Mucosa of descending colon (tissue), 3 donors: ENCODE results near the gene HDGFL2. TPM values are rescaled to one million over a fixed set of nuclear protein-coding genes. Genes with fewer than 3 reads are reported as not detected.

Experiments
- ATAC-seq: fragments of 200-7000 bp; cut with Tn5 transposase; one replicate; pipeline ENCODE4 v1.9.1; 2020; ENCODE audit warnings: mild to moderate bottlenecking, moderate library complexity
- DNase-seq, 3 donors: peaks; one replicate each; pipeline ENCODE4 v3.0.0-alpha.2; 2020
- H3K36me3 ChIP-seq: fragments of 200-600 bp; one replicate; pipeline ENCODE4 v1.8.0; 2021; ENCODE audit warnings: low read depth, mild to moderate bottlenecking
- H3K4me1 ChIP-seq: fragments of 200-600 bp; one replicate; pipeline ENCODE4 v1.8.0; 2021; ENCODE audit warnings: low read depth, mild to moderate bottlenecking
- H3K4me3 ChIP-seq: fragments of 200-600 bp; one replicate; pipeline ENCODE4 v1.8.0; 2021; ENCODE audit warnings: mild to moderate bottlenecking
- H3K9me3 ChIP-seq: fragments of 200-600 bp; one replicate; pipeline ENCODE4 v1.8.0; 2021; ENCODE audit warnings: mild to moderate bottlenecking
- CTCF ChIP-seq: fragments of 200-600 bp; IDR thresholded peaks from one replicate; pipeline ENCODE4 v1.8.0; 2022; ENCODE audit warnings: antibody characterized with exemption, mild to moderate bottlenecking
- intact Hi-C, 2 donors: fragments of 100-400 bp; cut with DNase I in 1 of 2; cut with micrococcal nuclease in 1 of 2; formaldehyde crosslinking; loops; one replicate each; pipeline versions ENCODE4 v1.11.0 to v1.11.1; 2022; cut with DNase I, micrococcal nuclease
- total RNA-seq, 3 donors: library from RNA; stranded (reverse); fragmentation: NEBNext Ultra II Directional in 2 of 3; extraction: Animal tissue kit (Norgen Biotek cat#: 25700) in 2 of 3; gene quantifications; one replicate each; pipeline versions ENCODE4 v1.2.1 to v1.2.4, GENCODE V29; 2021 to 2023
- donor health status: DM: no; HTN: no; CAD: no; lungs with moderate emphysema.
- donor health status: DM: no; HTN: no; CAD: no.
- donor health status: DM: no; HTN: yes; CAD: no.

The HDGFL2 gene
- total RNA-seq, 3 donors from 2014 or later = 35.6 to 49.2 (median 39.0) TPM

DNA sequence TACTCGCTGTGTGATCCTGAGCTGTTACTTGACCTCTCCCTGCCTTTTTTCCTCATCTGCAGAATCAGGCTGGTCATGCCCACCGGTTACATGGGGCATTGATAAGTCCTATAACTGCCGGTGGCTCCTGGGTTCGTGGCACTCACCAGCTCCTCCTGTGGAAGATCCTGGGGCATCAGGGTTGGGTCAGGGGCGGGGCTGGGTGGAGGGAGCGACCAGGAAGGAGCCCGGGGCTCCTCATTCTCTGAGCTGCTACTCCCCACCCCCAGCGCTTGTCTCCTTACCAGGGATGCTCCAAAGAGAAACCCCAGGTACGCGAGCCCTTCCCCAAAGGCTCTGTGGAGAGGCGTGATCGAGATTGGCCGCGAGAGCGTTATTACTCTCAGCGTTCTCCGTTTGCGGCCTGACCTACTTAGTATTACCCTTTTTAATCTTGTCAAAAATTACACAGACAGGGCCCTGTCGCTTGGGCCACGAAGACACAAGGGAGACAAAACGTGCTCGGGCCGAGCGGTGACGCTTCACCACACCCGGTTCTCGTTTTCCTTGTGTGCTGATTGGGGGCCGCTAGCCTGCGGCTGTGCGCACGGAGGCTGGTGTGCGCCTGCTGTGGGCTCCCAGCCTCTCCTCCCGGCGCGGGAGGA lies 10.7 kb downstream of the HDGFL2 start:
- no peak for ATAC-seq
- intact Hi-C loops = no loop called here
- no peaks in the 10 kb centered on the region for H3K4me1 ChIP-seq
- no peak overlapping the region for H3K4me3 ChIP-seq
- TF ChIP-seq CTCF = no peak
- H3K9me3 ChIP-seq = no peaks in the 10 kb centered on the region
- DNase-seq = no peak
- H3K36me3 ChIP-seq = no peaks in the 10 kb centered on the region

GRCh38 chr19:4483385-4483784 lies 11.3 kb downstream of the HDGFL2 start:
- no peak for TF ChIP-seq CTCF
- Histone ChIP-seq H3K4me3 (no peak overlapping the region), H3K36me3 (no peaks in the 10 kb centered on the region), H3K9me3 (no peaks in the 10 kb centered on the region), H3K4me1 (no peaks in the 10 kb centered on the region)
- intact Hi-C loops = no loop called here
- DNase-seq (no peak), ATAC-seq (no peak)

DNA sequence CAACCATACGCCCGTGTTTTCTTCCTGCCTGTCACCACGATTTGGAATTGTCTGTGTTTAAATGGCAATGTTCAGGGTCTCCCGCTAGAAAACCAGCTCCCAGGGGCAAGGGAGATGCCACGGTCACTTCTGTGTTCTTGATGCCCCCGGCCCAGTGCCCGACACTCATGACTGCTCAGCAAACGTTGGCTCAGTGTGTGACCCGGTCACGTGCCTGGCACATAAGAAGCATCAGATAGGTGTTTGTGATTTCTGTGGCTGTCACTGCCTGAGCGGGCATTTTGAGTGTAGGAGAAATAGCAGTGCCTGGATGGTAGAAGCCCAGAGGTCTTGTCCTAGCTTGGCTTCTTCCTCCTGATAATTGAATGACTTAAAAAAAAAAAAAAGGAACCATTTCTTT lies 15.5 kb downstream of the HDGFL2 start:
- Histone ChIP-seq H3K9me3 (no peaks in the 10 kb centered on the region), H3K4me1 (no peaks in the 10 kb centered on the region), H3K36me3 (peaks cover 4% of the 10 kb centered on the region), H3K4me3 (no peak overlapping the region)
- no peak for ATAC-seq
- TF ChIP-seq CTCF = no peak
- DNase-seq = no peak
- intact Hi-C loops = no loop called here

DNA sequence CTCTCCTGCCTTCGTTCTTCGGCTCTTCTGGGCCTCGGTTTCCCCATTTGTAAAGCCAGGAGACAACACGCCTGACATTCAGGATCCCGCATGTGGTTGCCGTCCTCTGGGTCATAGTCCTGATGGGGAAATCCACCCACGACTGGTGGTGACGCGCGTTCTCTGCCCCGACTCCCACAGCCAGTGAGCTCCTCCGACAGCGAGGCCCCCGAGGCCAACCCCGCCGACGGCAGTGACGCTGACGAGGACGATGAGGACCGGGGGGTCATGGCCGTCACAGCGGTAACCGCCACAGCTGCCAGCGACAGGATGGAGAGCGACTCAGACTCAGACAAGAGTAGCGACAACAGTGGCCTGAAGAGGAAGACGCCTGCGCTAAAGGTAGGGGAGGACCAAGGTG lies 16.4 kb downstream of the HDGFL2 start:
- intact Hi-C loops = no loop called here
- H3K36me3 ChIP-seq = peaks cover 4% of the 10 kb centered on the region
- no peak for ATAC-seq
- H3K9me3 ChIP-seq = no peaks in the 10 kb centered on the region
- no peaks in the 10 kb centered on the region for H3K4me1 ChIP-seq
- TF ChIP-seq CTCF = no peak
- DNase-seq = no peak
- no peak overlapping the region for H3K4me3 ChIP-seq

DNA sequence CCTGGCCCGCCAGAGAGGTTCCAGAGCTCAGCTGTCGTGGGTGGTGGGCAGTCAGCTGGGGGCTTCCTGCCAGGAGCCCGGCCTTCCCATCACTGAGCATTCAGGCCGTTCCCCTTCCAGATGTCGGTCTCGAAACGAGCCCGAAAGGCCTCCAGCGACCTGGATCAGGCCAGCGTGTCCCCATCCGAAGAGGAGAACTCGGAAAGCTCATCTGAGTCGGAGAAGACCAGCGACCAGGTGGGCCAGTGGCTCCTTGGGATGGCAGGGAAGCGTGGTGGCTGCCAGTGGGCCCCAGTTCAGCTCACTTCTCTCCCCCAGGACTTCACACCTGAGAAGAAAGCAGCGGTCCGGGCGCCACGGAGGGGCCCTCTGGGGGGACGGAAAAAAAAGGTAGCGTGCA lies 19.3 kb downstream of the HDGFL2 start:
- no peak for TF ChIP-seq CTCF
- no peak overlapping the region for H3K4me3 ChIP-seq
- H3K4me1 ChIP-seq = no peaks in the 10 kb centered on the region
- DNase-seq (no peak), ATAC-seq (no peak)
- H3K9me3 ChIP-seq = no peaks in the 10 kb centered on the region
- peaks cover 19% of the 10 kb centered on the region for H3K36me3 ChIP-seq
- intact Hi-C loops = no loop called here
